IgD-negative memory B cell (primary cell): ENCODE results near the gene AASDH. TPM values are rescaled to one million over a fixed set of nuclear protein-coding genes. Genes with fewer than 3 reads are reported as not detected.
A peak's percentile ranks its signal among the peaks of the same experiment; 100 is the strongest.

ENCODE experiments used
- H3K27ac Mint-ChIP-seq, 3 donors: one replicate each; pipeline ENCODE4 v1.8.0; 2020 to 2022; ENCODE audit warnings: mild to moderate bottlenecking in 3 of 3, mixed read lengths in 3 of 3, moderate library complexity in 1 of 3
- H3K27me3 Mint-ChIP-seq: one replicate; pipeline ENCODE4 v1.8.0; 2021; ENCODE audit warnings: mixed read lengths
- H3K36me3 Mint-ChIP-seq: one replicate; pipeline ENCODE4 v1.8.0; 2020; ENCODE audit warnings: mild to moderate bottlenecking, mixed read lengths
- H3K4me1 Mint-ChIP-seq, 3 donors: one replicate each; pipeline ENCODE4 v1.8.0; 2020 to 2022; ENCODE audit warnings: mixed read lengths in 3 of 3, mild to moderate bottlenecking in 1 of 3
- H3K4me3 Mint-ChIP-seq, 4 donors: one replicate each; pipeline ENCODE4 v1.8.0; 2020 to 2022; ENCODE audit warnings: mild to moderate bottlenecking in 4 of 4, mixed read lengths in 4 of 4, moderate library complexity in 3 of 4
- H3K9me3 Mint-ChIP-seq, 3 donors: one replicate each; pipeline ENCODE4 v1.8.0; 2020 to 2021; ENCODE audit warnings: mixed read lengths in 3 of 3, mild to moderate bottlenecking in 1 of 3
- polyA plus RNA-seq: library from polyadenylated mRNA; unstranded; fragments of 300-500 nt; fragmentation: Illumina TruSeq; gene quantifications from one replicate; pipeline ENCODE4 v1.2.3, GENCODE V29; 2021

AASDH gene
- polyA plus RNA-seq, 1 donor from 2014 or later = 24.8 TPM

DNA sequence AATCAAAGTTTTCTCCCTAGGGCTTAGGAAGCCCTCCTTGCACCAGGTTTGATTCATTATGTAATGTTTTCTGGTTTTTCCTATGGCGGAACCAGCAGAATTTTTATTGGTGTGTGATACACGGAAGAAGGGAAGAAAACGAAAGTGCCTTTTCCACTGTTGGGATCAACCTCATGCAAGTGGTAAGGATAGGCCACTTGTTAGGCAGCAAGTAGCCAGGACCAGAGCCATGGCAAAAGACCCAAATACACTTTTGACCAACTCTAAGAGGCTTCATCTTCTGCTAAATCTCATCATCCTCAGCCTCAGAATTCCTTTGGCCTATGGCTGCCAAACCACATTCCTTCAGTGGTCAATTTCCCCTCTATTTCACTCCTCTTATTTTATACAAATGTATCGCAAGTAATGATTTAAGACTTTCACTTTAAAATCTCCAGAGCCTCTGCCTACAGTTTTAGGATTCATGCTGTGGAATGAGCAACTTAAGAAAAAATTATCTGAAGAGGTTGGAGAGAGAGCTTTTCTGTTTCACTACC is 26.9 kb upstream of the AASDH start:
- H3K36me3 Mint-ChIP-seq = no peaks in the 10 kb centered on the region
- peaks cover 2 to 6% (median 5%) of the 10 kb centered on the region in 3 donors for H3K4me1 Mint-ChIP-seq
- no peaks in the 10 kb centered on the region for H3K27me3 Mint-ChIP-seq
- no peak overlapping the region for H3K4me3 Mint-ChIP-seq
- H3K9me3 Mint-ChIP-seq = no peaks in the 10 kb centered on the region
- H3K27ac Mint-ChIP-seq = no peak overlapping the region

DNA sequence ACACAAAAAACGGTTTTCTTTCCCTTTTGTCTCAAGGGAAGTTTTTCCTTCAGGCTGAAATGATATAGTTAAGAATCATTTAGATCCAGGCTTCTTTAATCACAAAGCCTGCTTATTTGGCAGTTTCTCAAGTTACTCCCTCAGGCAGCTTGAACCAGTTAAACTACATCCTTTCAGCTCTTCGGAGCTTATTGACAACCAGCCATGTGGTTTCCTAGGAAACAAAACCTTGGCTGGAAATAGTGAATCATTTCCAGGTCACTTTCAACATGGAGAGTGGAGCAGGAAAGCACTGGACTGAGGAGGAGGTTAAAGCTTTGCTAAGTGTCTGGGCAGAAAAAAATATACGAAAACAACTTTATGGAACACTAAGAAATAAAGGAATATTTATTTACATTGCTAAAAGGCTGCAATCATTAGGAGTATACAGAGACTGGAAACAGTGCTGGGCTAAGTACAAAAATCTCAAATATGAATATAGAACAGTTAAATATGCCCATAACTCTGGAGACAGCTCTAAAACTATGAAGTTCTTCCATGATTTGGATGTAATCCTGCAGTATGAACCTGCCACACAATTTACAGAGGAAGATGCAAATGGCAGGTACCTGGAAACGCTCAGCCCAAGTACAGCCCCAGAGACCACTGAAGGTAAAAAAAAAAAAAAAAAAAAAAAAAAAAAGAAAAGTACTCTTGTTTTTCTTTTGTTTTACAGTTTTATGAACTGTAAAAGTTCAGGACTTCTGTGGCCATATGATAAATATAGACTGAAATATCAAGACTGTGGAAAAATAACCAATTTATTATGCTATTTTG is 23.2 kb upstream of the AASDH start:
- no peak overlapping the region for H3K4me3 Mint-ChIP-seq
- peaks cover 4 to 11% (median 5%) of the 10 kb centered on the region in 3 donors for H3K4me1 Mint-ChIP-seq
- no peak overlapping the region for H3K27ac Mint-ChIP-seq
- H3K9me3 Mint-ChIP-seq = no peaks in the 10 kb centered on the region
- H3K27me3 Mint-ChIP-seq = no peaks in the 10 kb centered on the region
- H3K36me3 Mint-ChIP-seq = peaks cover 6% of the 10 kb centered on the region

DNA sequence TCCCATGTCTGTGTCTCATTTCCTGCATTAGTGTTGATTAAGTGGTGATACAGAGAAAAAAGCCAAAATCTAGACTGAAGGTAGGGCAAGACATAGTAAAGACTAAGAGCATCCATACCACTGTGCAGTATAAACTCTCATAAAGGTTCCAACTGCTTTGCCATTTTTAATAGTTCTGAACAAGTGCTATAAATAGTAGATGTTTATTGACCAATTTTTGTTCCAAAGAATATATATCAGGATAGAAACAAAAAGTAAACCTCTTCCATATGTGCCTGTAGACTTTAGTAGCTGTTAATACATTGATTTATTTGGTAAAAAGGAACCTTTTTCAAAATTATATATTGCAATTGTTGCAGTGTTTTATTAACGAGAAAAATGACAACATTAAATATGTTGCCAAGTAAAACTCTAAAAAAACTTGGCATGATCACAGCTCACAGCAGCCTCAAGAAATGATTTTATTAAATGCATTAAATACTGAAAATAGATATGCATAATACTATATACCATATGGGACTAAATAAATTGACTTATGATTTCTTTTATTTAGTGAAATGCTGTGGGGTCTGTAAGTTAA is 22.3 kb upstream of the AASDH start:
- Mint-ChIP-seq H3K36me3 (peaks cover 6% of the 10 kb centered on the region), H3K4me3 (no peak overlapping the region), H3K4me1 (peaks cover 4 to 11% (median 5%) of the 10 kb centered on the region in 3 donors), H3K27me3 (no peaks in the 10 kb centered on the region), H3K9me3 (no peaks in the 10 kb centered on the region), H3K27ac (no peak overlapping the region)

DNA sequence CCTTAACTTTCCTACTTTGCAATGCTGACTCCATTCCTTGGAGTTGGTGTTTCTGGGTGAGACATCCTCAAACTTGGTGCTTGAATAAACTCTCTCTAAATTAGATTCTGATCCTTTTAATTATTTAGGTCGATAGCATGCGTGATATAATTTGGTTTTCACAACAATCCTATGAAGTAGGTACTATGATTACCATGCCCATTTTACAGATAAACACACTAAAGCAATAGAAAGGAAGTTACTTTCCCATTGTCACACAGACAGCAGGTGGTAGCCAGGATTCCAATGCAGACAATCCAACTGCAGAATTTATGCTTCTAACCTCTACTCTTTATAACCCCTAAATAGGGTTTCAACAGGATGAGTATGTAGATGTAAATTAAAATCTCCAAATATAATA is 21.7 kb upstream of the AASDH start:
- peaks cover 4 to 11% (median 5%) of the 10 kb centered on the region in 3 donors for H3K4me1 Mint-ChIP-seq
- no peak overlapping the region for H3K27ac Mint-ChIP-seq
- H3K27me3 Mint-ChIP-seq = no peaks in the 10 kb centered on the region
- H3K4me3 Mint-ChIP-seq = no peak overlapping the region
- H3K9me3 Mint-ChIP-seq = no peaks in the 10 kb centered on the region
- peaks cover 6% of the 10 kb centered on the region for H3K36me3 Mint-ChIP-seq

DNA sequence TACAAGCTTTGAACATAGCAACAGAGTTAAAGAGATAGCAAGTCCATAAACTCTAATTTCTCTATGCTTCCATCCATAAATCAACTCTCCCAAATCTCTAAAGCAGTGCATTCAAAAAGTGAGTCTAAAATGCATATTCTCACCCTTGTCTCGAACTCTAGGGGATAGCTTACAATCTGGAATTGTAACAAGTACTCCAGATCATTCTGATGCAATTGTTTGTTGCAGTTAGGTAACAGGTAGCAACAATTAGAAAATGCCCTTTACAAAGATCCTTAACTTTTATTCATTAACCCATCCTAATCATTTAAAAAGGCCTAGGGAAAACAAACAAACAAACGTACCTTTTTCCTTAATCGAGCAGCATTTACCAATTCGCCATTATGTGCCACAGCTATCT is 18.9 kb upstream of the AASDH start:
- peaks cover 6% of the 10 kb centered on the region for H3K36me3 Mint-ChIP-seq
- H3K4me1 Mint-ChIP-seq = peaks cover 0 to 5% (median 4%) of the 10 kb centered on the region in 3 donors
- no peaks in the 10 kb centered on the region for H3K9me3 Mint-ChIP-seq

DNA sequence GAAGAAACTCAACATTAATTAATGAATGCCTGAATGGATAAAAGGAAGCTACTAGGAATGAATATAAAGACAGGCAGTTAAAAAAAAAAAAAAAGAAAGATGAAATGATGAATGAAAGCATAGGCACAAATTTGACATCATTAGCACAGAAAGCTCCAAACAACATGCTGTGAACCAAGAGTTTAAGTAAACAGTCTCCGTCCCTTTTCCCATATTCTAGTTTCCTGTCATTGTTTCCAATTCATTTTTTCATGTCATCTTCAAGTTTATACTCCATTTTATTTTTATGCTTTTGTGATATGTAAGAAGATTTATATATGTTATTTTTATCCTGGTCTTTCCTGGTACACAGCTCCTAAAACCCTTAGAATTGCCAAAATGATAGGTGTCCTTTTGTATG is 17.7 kb upstream of the AASDH start:
- H3K4me3 Mint-ChIP-seq = no peak overlapping the region
- no peaks in the 10 kb centered on the region for H3K9me3 Mint-ChIP-seq
- no peaks in the 10 kb centered on the region for H3K27me3 Mint-ChIP-seq
- peaks cover 6% of the 10 kb centered on the region for H3K36me3 Mint-ChIP-seq
- peaks cover 0 to 4% (median 4%) of the 10 kb centered on the region in 3 donors for H3K4me1 Mint-ChIP-seq
- H3K27ac Mint-ChIP-seq = no peak overlapping the region

More for the DNA sequence above, 18.9 kb upstream of the AASDH start:
- H3K27me3 Mint-ChIP-seq = no peaks in the 10 kb centered on the region
- no peak overlapping the region for H3K27ac Mint-ChIP-seq
- H3K4me3 Mint-ChIP-seq = no peak overlapping the region

DNA sequence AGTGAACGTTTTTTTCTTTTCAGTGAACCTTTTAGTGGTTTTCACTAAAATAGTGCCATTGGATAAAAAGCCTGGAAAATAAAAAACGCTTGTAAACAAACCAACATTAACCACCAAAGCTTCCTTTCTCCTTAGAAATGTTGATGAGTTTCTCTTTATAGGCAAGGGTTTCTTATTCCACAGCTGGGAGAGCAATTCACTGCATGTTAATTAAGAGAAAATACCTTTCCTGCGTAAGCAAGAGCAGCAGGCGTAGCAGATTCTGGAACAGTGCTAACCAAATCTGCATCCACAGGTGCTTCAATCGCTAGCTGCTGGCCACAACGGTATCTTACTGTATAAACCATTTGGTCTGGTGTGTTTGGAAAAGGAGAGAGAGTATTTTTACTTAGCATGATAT is 13.3 kb upstream of the AASDH start:
- H3K4me1 Mint-ChIP-seq = peaks cover 0 to 1% (median 0%) of the 10 kb centered on the region in 3 donors
- H3K27ac Mint-ChIP-seq = no peak overlapping the region
- H3K9me3 Mint-ChIP-seq = no peaks in the 10 kb centered on the region
- H3K4me3 Mint-ChIP-seq = no peak overlapping the region
- H3K36me3 Mint-ChIP-seq = no peaks in the 10 kb centered on the region
- no peaks in the 10 kb centered on the region for H3K27me3 Mint-ChIP-seq

DNA sequence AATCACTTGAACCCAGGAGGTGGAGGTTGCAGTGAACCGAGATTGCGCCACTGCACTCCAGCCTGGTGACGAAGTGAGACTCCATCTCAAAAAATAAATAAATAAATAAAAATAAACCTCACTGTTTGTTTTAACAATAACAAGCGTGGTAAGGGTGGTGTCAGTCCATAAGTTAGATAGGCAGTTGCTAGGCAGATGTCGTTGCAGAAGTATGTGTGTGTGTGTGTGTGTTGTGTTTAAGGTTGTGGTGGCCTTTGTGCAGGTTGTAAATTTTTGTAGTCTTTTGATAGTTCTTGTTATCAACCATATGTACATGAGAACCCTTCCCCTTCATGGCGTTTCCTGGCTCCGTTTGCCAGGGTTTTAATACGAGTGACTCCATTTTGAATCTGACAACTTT is 4.0 kb upstream of the AASDH start:
- Mint-ChIP-seq H3K27me3 (no peaks in the 10 kb centered on the region), H3K4me1 (peaks cover 10 to 28% (median 25%) of the 10 kb centered on the region in 3 donors), H3K4me3 (no peak overlapping the region), H3K9me3 (no peaks in the 10 kb centered on the region), H3K36me3 (no peaks in the 10 kb centered on the region), H3K27ac (peak overlapping the region in 1 of 3 donors; percentile 61)

DNA sequence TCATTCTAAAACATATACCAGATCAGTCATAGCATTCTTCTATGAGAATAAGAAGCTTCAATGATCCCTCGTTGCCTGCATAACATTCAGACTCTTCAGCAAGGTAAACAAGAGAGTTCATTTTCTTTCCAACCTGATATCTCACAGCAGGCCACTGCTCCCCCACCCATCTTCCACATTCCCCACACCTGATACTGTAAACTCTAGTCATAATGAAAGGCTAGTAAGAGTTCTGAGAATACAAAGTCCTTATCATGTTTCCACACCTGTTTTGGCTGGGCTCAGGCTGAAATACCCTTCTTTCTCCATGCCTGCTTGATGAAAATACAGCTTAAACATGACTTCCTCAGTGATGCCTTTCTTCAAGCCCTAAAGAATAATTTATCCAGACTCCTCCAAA is 2.3 kb upstream of the AASDH start:
- Mint-ChIP-seq H3K4me1 (peaks cover 12 to 30% (median 25%) of the 10 kb centered on the region in 3 donors), H3K36me3 (no peaks in the 10 kb centered on the region), H3K27me3 (no peaks in the 10 kb centered on the region), H3K9me3 (no peaks in the 10 kb centered on the region), H3K4me3 (peak overlapping the region in 2 of 4 donors; percentile 5 to 95), H3K27ac (peak overlapping the region; percentile 93 to 99 (median 95))

DNA sequence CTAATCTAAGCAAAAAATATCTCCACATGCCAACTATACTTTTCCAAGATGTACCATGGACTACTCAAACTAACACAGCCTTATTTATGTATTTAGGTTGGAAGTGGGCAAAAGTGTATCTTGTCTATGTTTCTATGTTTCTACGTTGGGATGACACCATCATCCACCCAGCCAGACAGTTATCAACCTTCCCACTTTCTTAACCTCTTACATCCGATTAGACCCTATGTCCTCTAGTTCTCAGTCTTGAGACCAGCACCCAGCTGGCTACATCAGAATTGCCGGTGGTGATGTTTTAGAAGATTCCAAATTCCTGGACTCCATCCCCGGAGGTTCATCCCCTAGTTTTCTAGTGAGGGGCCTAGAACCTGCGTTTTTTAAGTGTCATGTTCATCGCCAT is 1.0 kb upstream of the AASDH start:
- H3K9me3 Mint-ChIP-seq = no peaks in the 10 kb centered on the region
- H3K36me3 Mint-ChIP-seq = no peaks in the 10 kb centered on the region
- peak overlapping the region; percentile 93 to 97 (median 94) for H3K4me3 Mint-ChIP-seq
- peak overlapping the region; percentile 95 to 99 (median 96) for H3K27ac Mint-ChIP-seq
- no peaks in the 10 kb centered on the region for H3K27me3 Mint-ChIP-seq
- peaks cover 16 to 31% (median 31%) of the 10 kb centered on the region in 3 donors for H3K4me1 Mint-ChIP-seq

DNA sequence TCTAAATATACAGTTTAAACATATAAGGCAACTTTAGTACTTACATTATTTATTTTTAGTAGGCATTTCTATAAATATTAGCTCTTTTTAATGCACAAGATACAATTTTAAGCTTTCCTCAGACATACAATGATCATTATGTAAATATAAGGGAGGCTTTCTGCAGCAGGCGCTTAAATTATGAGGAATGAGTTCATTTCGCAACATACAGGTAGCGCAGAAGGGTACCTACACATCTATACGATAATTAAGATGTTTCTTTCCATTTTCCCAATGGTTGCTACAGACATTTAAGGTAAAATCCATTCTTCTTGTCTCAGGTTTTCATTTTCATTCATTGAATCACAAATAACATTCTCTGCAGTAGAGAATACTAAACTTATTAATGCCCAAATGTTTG is 1.2 kb downstream of the AASDH start:
- no peaks in the 10 kb centered on the region for H3K27me3 Mint-ChIP-seq
- H3K4me3 Mint-ChIP-seq = peak overlapping the region in 3 of 4 donors; percentile 40 to 73 (median 57)
- peak overlapping the region in 1 of 3 donors; percentile 99 for H3K27ac Mint-ChIP-seq
- H3K9me3 Mint-ChIP-seq = no peaks in the 10 kb centered on the region
- peaks cover 16 to 31% (median 28%) of the 10 kb centered on the region in 3 donors for H3K4me1 Mint-ChIP-seq
- H3K36me3 Mint-ChIP-seq = no peaks in the 10 kb centered on the region

DNA sequence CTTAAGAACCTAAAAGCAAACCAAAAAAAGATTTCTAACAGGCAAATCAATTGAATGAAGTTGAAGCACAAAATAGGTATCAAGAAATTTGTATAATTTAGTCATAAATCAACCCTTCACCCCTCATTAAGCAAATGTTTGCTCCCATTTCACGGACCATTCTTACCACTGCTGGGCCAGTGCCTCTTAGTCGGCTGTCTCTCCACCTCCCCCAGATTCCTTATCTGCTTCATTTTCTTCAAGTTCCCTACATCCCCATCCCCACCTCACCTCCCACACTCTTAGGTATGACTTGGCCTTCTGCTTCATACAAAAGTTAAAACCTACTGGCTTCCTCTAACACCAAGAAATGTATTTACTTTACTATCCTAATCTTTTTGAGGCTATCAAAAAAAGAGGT is 11.8 kb downstream of the AASDH start:
- H3K4me3 Mint-ChIP-seq = no peak overlapping the region
- no peaks in the 10 kb centered on the region for H3K9me3 Mint-ChIP-seq
- H3K4me1 Mint-ChIP-seq = peaks cover 0 to 3% (median 0%) of the 10 kb centered on the region in 3 donors
- H3K27me3 Mint-ChIP-seq = no peaks in the 10 kb centered on the region
- no peak overlapping the region for H3K27ac Mint-ChIP-seq
- no peaks in the 10 kb centered on the region for H3K36me3 Mint-ChIP-seq

DNA sequence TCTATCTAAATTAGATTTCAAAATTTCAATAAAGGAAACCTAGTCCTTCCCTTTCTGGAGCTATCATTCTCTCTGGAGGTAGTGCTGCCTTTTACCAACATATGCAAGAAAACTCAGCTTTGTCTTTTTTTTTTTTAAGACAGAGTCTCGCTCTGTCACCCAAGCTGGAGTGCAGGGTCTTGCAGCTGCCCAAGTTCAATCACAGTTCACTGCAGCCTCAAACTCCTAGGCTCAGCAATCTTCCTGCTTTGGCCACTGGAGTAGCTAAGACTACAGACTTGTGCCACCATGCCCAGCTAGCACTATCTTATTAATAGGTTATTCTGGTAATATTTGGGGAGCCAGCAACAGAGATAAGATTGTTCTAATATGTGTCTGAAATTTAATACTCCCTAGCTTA is 12.3 kb downstream of the AASDH start:
- H3K4me3 Mint-ChIP-seq = no peak overlapping the region
- H3K9me3 Mint-ChIP-seq = no peaks in the 10 kb centered on the region
- no peaks in the 10 kb centered on the region for H3K27me3 Mint-ChIP-seq
- peaks cover 3% of the 10 kb centered on the region for H3K36me3 Mint-ChIP-seq
- H3K27ac Mint-ChIP-seq = no peak overlapping the region
- peaks cover 0 to 3% (median 0%) of the 10 kb centered on the region in 3 donors for H3K4me1 Mint-ChIP-seq

DNA sequence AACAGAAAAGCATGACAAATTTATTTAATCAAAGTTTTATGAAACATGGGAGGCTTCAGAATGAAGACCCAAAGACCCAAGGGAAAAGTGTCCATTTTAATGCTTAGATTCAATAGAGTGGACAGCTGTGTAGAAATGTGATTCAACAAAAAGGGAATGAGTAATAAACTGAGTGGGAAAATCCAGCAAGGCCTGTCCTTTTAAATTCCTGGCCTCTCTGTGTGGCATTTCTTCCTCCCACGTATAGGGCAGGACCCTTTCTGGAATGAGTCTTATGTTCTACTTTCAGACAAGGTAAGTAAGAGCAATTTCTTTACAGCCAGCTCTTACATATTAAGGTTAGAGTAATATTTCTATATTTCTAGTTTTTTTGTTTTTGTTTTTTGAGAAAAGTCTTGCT is 14.5 kb downstream of the AASDH start:
- peaks cover 8% of the 10 kb centered on the region for H3K36me3 Mint-ChIP-seq
- H3K27ac Mint-ChIP-seq = no peak overlapping the region
- no peaks in the 10 kb centered on the region for H3K9me3 Mint-ChIP-seq
- no peak overlapping the region for H3K4me3 Mint-ChIP-seq
- no peaks in the 10 kb centered on the region for H3K27me3 Mint-ChIP-seq
- peaks cover 0 to 3% (median 0%) of the 10 kb centered on the region in 3 donors for H3K4me1 Mint-ChIP-seq

DNA sequence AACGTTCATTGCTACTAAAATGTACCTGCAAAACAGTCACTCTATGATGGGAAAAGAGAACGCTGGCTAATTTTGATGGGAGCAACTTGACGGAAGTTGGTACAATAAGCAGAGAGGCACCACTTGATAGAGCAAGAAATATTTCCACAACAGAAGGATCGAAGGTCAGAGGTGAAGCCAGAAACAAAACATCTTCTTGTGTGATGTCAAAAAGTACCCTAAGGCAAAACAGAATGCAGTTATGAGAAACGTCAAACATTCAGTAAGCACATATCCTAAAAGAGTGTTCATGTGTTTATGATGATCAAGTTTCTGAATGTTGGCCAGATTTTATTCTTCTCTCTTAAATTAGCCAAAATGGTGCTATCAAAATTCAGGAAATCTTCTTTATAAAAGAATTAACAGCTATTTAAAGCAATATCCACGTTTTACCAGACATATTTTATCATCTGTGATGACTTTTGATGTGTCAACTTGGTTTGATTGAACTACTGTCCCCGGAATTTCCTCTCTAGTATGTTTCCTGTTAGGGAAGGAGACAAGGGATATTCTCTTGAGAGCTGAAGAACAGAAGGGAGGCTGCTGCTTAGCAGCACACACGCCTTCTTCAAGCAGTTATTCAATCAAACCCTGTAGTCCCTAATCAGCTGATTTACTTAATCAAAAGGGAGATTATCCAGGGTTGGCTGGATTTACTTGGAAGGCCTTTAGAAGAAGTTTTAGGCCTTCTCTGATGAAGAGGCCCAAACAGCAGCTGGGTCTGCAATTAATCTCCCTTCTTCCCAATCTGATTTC is 15.7 kb downstream of the AASDH start:
- no peak overlapping the region for H3K27ac Mint-ChIP-seq
- no peak overlapping the region for H3K4me3 Mint-ChIP-seq
- no peaks in the 10 kb centered on the region for H3K9me3 Mint-ChIP-seq
- peaks cover 8% of the 10 kb centered on the region for H3K36me3 Mint-ChIP-seq
- no peaks in the 10 kb centered on the region for H3K4me1 Mint-ChIP-seq
- no peaks in the 10 kb centered on the region for H3K27me3 Mint-ChIP-seq
